Thoracic aorta (tissue), 2 donors: Measurements from ENCODE around the gene TARDBP. TPM values are rescaled to one million over a fixed set of nuclear protein-coding genes. Genes with fewer than 3 reads are reported as not detected.

Source experiments
- ATAC-seq: fragments of 150-250 bp; one replicate; pipeline ENCODE4 v1.8.0; 2017; ENCODE audit warnings: low read depth; ENCODE audit not compliant: insufficient number of reproducible peaks, low FRiP score
- DNase-seq: peaks from one replicate; pipeline ENCODE4 v3.0.0-alpha.2; 2020; ENCODE audit warnings: low spot score
- H3K27ac ChIP-seq, 2 donors: fragments of 200-600 bp; sonication (generic); 1 replicate in 1 of 2; 2 replicates in 1 of 2; pipeline ENCODE4 v1.5.1; 2016; ENCODE audit warnings: mild to moderate bottlenecking in 2 of 2, moderate library complexity in 2 of 2
- H3K27me3 ChIP-seq: fragments of 200-600 bp; sonication (generic); replicated peaks from 2 replicates; pipeline ENCODE4 v1.6.0; 2016; ENCODE audit warnings: mild to moderate bottlenecking; ENCODE audit not compliant: insufficient read depth
- H3K36me3 ChIP-seq: fragments of 200-600 bp; sonication (generic); one replicate; pipeline ENCODE4 v1.5.1; 2016
- H3K4me1 ChIP-seq, 2 donors: fragments of 200-600 bp; sonication (generic); 1 replicate in 1 of 2; 2 replicates in 1 of 2; pipeline versions ENCODE4 v1.5.1 to v1.6.0; 2016; ENCODE audit warnings: low read depth in 2 of 2, mild to moderate bottlenecking in 1 of 2; ENCODE audit not compliant: control insufficient read depth in 1 of 2
- H3K4me3 ChIP-seq: fragments of 200-600 bp; sonication (generic); 2 replicates; pipeline ENCODE4 v1.5.1; 2016; ENCODE audit warnings: mild to moderate bottlenecking
- H3K9me3 ChIP-seq: fragments of 200-600 bp; sonication (generic); 2 replicates; pipeline ENCODE4 v1.5.1; 2016
- total RNA-seq, 2 donors: library from RNA; depleted of rRNA; stranded (reverse); fragments of >200 nt; gene quantifications; one replicate each; pipeline versions ENCODE4 v1.1.0 to v1.2.3, GENCODE V29; 2016
- TF ChIP-seq, protein P1 (sequence below): fragments of 200-600 bp; sonication (generic); IDR thresholded peaks from one replicate; pipeline ENCODE4 v1.5.1; 2019; ENCODE audit warnings: antibody characterized with exemption

TARDBP gene
- total RNA-seq, 2 donors from 2014 or later: 57.3 to 229 TPM

DNA sequence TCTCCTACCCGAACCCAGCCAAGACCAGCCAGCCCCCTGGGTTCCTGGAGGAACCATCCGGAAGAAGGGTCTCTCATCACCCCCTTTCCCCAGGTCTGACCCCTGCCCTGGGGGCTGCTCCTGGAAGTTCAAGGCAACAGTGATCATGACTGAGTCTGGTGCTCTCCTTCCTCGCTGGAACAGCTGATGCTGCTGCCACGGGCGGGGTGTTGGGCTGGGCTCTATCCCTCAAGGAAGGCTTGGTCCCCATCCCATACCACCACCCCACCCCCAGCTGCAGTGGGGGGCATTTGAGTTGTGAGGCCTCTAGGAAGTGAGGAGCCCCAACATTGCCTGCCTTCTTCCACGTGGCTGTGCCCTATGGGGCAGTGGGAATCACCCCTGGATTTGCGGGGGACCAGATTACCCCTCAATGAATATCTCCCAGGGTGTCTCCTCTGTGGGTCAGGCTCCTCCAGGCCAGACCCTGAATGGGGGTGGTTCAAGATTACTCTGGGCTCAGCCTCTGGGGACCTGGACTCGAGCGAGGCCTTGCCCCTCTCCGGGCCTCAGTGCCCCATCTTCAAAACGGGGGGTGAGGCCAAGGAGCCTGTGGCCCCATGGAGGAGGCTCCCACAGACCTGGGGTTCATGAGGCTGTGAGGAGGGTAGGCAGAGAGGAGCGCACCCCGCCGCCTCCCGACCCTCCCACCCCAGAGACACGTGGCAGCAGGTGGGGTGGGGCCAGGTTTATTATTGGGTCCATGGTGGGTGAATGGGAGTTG lies 31.8 kb downstream of the TARDBP start:
- no peaks in the 10 kb centered on the region for H3K27me3 ChIP-seq
- DNase-seq (no peak), ATAC-seq (no peak)
- TF ChIP-seq, protein P1, sequence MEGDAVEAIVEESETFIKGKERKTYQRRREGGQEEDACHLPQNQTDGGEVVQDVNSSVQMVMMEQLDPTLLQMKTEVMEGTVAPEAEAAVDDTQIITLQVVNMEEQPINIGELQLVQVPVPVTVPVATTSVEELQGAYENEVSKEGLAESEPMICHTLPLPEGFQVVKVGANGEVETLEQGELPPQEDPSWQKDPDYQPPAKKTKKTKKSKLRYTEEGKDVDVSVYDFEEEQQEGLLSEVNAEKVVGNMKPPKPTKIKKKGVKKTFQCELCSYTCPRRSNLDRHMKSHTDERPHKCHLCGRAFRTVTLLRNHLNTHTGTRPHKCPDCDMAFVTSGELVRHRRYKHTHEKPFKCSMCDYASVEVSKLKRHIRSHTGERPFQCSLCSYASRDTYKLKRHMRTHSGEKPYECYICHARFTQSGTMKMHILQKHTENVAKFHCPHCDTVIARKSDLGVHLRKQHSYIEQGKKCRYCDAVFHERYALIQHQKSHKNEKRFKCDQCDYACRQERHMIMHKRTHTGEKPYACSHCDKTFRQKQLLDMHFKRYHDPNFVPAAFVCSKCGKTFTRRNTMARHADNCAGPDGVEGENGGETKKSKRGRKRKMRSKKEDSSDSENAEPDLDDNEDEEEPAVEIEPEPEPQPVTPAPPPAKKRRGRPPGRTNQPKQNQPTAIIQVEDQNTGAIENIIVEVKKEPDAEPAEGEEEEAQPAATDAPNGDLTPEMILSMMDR: no peak
- no peaks in the 10 kb centered on the region for H3K36me3 ChIP-seq
- no peak overlapping the region for H3K27ac ChIP-seq
- H3K4me3 ChIP-seq: no peak overlapping the region
- H3K9me3 ChIP-seq: no peaks in the 10 kb centered on the region
- no peaks in the 10 kb centered on the region for H3K4me1 ChIP-seq

DNA sequence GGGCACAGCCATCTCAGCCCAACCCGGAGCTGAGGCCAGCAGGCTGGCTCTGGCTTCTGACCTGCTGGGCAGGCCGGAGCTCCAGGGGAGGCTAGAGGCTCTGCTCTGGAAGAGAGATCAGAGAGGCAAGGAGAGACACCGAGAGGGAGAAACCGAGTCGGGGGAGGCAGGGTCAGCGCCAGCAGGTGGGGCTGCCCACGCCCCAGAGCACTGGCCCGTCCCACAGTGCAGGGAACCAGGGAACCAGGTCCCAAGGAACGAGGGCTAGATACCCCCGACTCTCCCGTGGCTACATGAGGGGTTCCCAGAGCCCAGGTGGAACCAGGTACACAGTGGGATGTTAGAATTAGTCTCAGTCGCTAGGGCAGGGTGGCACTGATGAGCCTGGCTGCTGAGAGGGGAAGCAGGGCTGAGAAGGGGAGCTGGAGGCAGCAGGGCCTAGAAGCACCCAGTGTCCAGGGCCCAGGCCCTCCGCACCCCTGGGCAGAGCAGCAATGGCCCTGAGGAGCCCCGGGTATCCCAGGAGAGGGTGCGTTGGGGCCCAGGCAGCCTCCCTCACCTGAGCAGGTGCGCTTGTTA lies 32.5 kb downstream of the TARDBP start:
- Histone ChIP-seq H3K9me3 (no peaks in the 10 kb centered on the region), H3K4me3 (no peak overlapping the region), H3K4me1 (no peaks in the 10 kb centered on the region), H3K27me3 (no peaks in the 10 kb centered on the region), H3K36me3 (no peaks in the 10 kb centered on the region), H3K27ac (no peak overlapping the region)
- TF ChIP-seq, protein P1: no peak
- no peak for ATAC-seq
- no peak for DNase-seq

- no peak overlapping the region for H3K27ac ChIP-seq
- no peaks in the 10 kb centered on the region for H3K27me3 ChIP-seq
- H3K9me3 ChIP-seq: no peaks in the 10 kb centered on the region
- ATAC-seq (no peak), DNase-seq (no peak)
- H3K4me1 ChIP-seq: no peaks in the 10 kb centered on the region
- no peaks in the 10 kb centered on the region for H3K36me3 ChIP-seq
- no peak overlapping the region for H3K4me3 ChIP-seq
- TF ChIP-seq, protein P1: no peak
These were observed 33.2 kb downstream of the TARDBP start for GRCh38 chr1:11045428-11046269.

GRCh38 chr1:11046270-11046566 lies 33.8 kb downstream of the TARDBP start:
- H3K27me3 ChIP-seq: no peaks in the 10 kb centered on the region
- no peaks in the 10 kb centered on the region for H3K4me1 ChIP-seq
- no peaks in the 10 kb centered on the region for H3K9me3 ChIP-seq
- no peak overlapping the region for H3K27ac ChIP-seq
- DNase-seq: no peak
- ATAC-seq: no peak
- H3K36me3 ChIP-seq: no peaks in the 10 kb centered on the region
- H3K4me3 ChIP-seq: no peak overlapping the region
- TF ChIP-seq, protein P1: no peak
